ENCODE data around the gene ANKRD60. TPM values are rescaled to one million over a fixed set of nuclear protein-coding genes. Genes with fewer than 3 reads are reported as not detected.

Gene ANKRD60
- not detected for polyA plus RNA-seq (2013, experiment 1 of 2)
- not detected for polyA plus RNA-seq (2013, experiment 2 of 2)

GRCh38 chr20:58228484-58229197 is at the start of gene ANKRD60:
TSS of gene ANKRD60 (minus strand) at chr20:58228653. CDS start at chr20:58228653, 0 bp downstream.
- peak within 1 kb of the TSS; percentile 24 for H3K27ac ChIP-seq (ENCODE audit: low read depth, low read length, severe bottlenecking)

GRCh38 chr20:58277578-58278472 is 49.4 kb upstream of the ANKRD60 start:
- Histone ChIP-seq H3K4me1 (ENCODE audit: control insufficient read depth, insufficient read depth, low read length, poor library complexity, severe bottlenecking) (no peaks in the 10 kb centered on the region), H3K4me3 (ENCODE audit: extremely low read depth, insufficient read depth, low read length, poor library complexity, severe bottlenecking) (no peak overlapping the region), H3K36me3 (ENCODE audit: control insufficient read depth, insufficient read depth, low read length) (peaks cover 7% of the 10 kb centered on the region), H3K27ac (ENCODE audit: low read depth, low read length, severe bottlenecking) (no peak overlapping the region), H3K9me3 (ENCODE audit: control insufficient read depth, low read length) (peaks cover 5% of the 10 kb centered on the region)
- 94 to 100% methylated on average over 2 to 3 of the region's 4 CpGs for WGBS, 2 experiments (ENCODE audit: insufficient coverage in 2 of 2)

More at GRCh38 chr20:58228484-58229197, at the start of gene ANKRD60:
- WGBS, 2 experiments (ENCODE audit: insufficient coverage in 2 of 2): 0 to 2% methylated on average over 32 to 53 of the region's 74 CpGs
- Histone ChIP-seq H3K4me3 (ENCODE audit: extremely low read depth, insufficient read depth, low read length, poor library complexity, severe bottlenecking) (peak within 1 kb of the TSS; percentile 39), H3K4me1 (ENCODE audit: control insufficient read depth, insufficient read depth, low read length, poor library complexity, severe bottlenecking) (no peaks in the 10 kb centered on the region), H3K9me3 (ENCODE audit: control insufficient read depth, low read length) (no peaks in the 10 kb centered on the region), H3K36me3 (ENCODE audit: control insufficient read depth, insufficient read depth, low read length) (no peaks in the 10 kb centered on the region)

- Histone ChIP-seq H3K9me3 (ENCODE audit: control insufficient read depth, low read length) (peaks cover 5% of the 10 kb centered on the region), H3K27ac (ENCODE audit: low read depth, low read length, severe bottlenecking) (no peak overlapping the region), H3K36me3 (ENCODE audit: control insufficient read depth, insufficient read depth, low read length) (peaks cover 7% of the 10 kb centered on the region), H3K4me3 (ENCODE audit: extremely low read depth, insufficient read depth, low read length, poor library complexity, severe bottlenecking) (no peak overlapping the region), H3K4me1 (ENCODE audit: control insufficient read depth, insufficient read depth, low read length, poor library complexity, severe bottlenecking) (no peaks in the 10 kb centered on the region)
- WGBS, 2 experiments (ENCODE audit: insufficient coverage in 2 of 2): 100% methylated on average over 1 of the region's 2 CpGs; no CpG with 5 or more reads in 1 of the 2 experiments
Measured at GRCh38 chr20:58277107-58277506, 48.7 kb upstream of the ANKRD60 start.

GRCh38 chr20:58274384-58274783 is 45.9 kb upstream of the ANKRD60 start:
- H3K9me3 ChIP-seq (ENCODE audit: control insufficient read depth, low read length): peaks cover 5% of the 10 kb centered on the region
- peaks cover 10% of the 10 kb centered on the region for H3K36me3 ChIP-seq (ENCODE audit: control insufficient read depth, insufficient read depth, low read length)
- H3K27ac ChIP-seq (ENCODE audit: low read depth, low read length, severe bottlenecking): no peak overlapping the region
- no peak overlapping the region for H3K4me3 ChIP-seq (ENCODE audit: extremely low read depth, insufficient read depth, low read length, poor library complexity, severe bottlenecking)
- H3K4me1 ChIP-seq (ENCODE audit: control insufficient read depth, insufficient read depth, low read length, poor library complexity, severe bottlenecking): no peaks in the 10 kb centered on the region

- WGBS, 2 experiments (ENCODE audit: insufficient coverage in 2 of 2): 89 to 100% methylated on average over 3 to 4 of the region's 9 CpGs
- no peak overlapping the region for H3K4me3 ChIP-seq (ENCODE audit: extremely low read depth, insufficient read depth, low read length, poor library complexity, severe bottlenecking)
- no peak overlapping the region for H3K27ac ChIP-seq (ENCODE audit: low read depth, low read length, severe bottlenecking)
- H3K4me1 ChIP-seq (ENCODE audit: control insufficient read depth, insufficient read depth, low read length, poor library complexity, severe bottlenecking): no peaks in the 10 kb centered on the region
- H3K36me3 ChIP-seq (ENCODE audit: control insufficient read depth, insufficient read depth, low read length): peaks cover 10% of the 10 kb centered on the region
- H3K9me3 ChIP-seq (ENCODE audit: control insufficient read depth, low read length): peaks cover 5% of the 10 kb centered on the region
Measured at GRCh38 chr20:58271606-58272351, 43.3 kb upstream of the ANKRD60 start.

- H3K4me1 ChIP-seq (ENCODE audit: control insufficient read depth, insufficient read depth, low read length, poor library complexity, severe bottlenecking): no peaks in the 10 kb centered on the region
- 85 to 95% methylated on average over 10 to 11 of the region's 13 CpGs for WGBS, 2 experiments (ENCODE audit: insufficient coverage in 2 of 2)
- H3K9me3 ChIP-seq (ENCODE audit: control insufficient read depth, low read length): peaks cover 5% of the 10 kb centered on the region
- H3K4me3 ChIP-seq (ENCODE audit: extremely low read depth, insufficient read depth, low read length, poor library complexity, severe bottlenecking): no peak overlapping the region
- H3K36me3 ChIP-seq (ENCODE audit: control insufficient read depth, insufficient read depth, low read length): peaks cover 32% of the 10 kb centered on the region
- H3K27ac ChIP-seq (ENCODE audit: low read depth, low read length, severe bottlenecking): no peak overlapping the region
Measured at GRCh38 chr20:58268936-58269619, 40.6 kb upstream of the ANKRD60 start.

- H3K36me3 ChIP-seq (ENCODE audit: control insufficient read depth, insufficient read depth, low read length): peaks cover 36% of the 10 kb centered on the region
- peaks cover 2% of the 10 kb centered on the region for H3K9me3 ChIP-seq (ENCODE audit: control insufficient read depth, low read length)
- WGBS, 2 experiments (ENCODE audit: insufficient coverage in 2 of 2): 91 to 96% methylated on average over 7 of the region's 7 CpGs
- H3K4me1 ChIP-seq (ENCODE audit: control insufficient read depth, insufficient read depth, low read length, poor library complexity, severe bottlenecking): no peaks in the 10 kb centered on the region
- no peak overlapping the region for H3K27ac ChIP-seq (ENCODE audit: low read depth, low read length, severe bottlenecking)
- H3K4me3 ChIP-seq (ENCODE audit: extremely low read depth, insufficient read depth, low read length, poor library complexity, severe bottlenecking): no peak overlapping the region
Measured at GRCh38 chr20:58268421-58268821, 40.0 kb upstream of the ANKRD60 start.

- H3K9me3 ChIP-seq (ENCODE audit: control insufficient read depth, low read length): no peaks in the 10 kb centered on the region
- no peak overlapping the region for H3K27ac ChIP-seq (ENCODE audit: low read depth, low read length, severe bottlenecking)
- peaks cover 43% of the 10 kb centered on the region for H3K36me3 ChIP-seq (ENCODE audit: control insufficient read depth, insufficient read depth, low read length)
- WGBS, 2 experiments (ENCODE audit: insufficient coverage in 2 of 2): 74 to 82% methylated on average over 7 to 8 of the region's 9 CpGs
- no peak overlapping the region for H3K4me3 ChIP-seq (ENCODE audit: extremely low read depth, insufficient read depth, low read length, poor library complexity, severe bottlenecking)
- H3K4me1 ChIP-seq (ENCODE audit: control insufficient read depth, insufficient read depth, low read length, poor library complexity, severe bottlenecking): no peaks in the 10 kb centered on the region
Measured at GRCh38 chr20:58267389-58268215, 39.1 kb upstream of the ANKRD60 start.

- Histone ChIP-seq H3K4me3 (ENCODE audit: extremely low read depth, insufficient read depth, low read length, poor library complexity, severe bottlenecking) (no peak overlapping the region), H3K27ac (ENCODE audit: low read depth, low read length, severe bottlenecking) (no peak overlapping the region), H3K9me3 (ENCODE audit: control insufficient read depth, low read length) (no peaks in the 10 kb centered on the region), H3K36me3 (ENCODE audit: control insufficient read depth, insufficient read depth, low read length) (peaks cover 56% of the 10 kb centered on the region), H3K4me1 (ENCODE audit: control insufficient read depth, insufficient read depth, low read length, poor library complexity, severe bottlenecking) (no peaks in the 10 kb centered on the region)
- 92 to 93% methylated on average over 5 to 6 of the region's 6 CpGs for WGBS, 2 experiments (ENCODE audit: insufficient coverage in 2 of 2)
Measured at GRCh38 chr20:58264271-58264670, 35.8 kb upstream of the ANKRD60 start.

Data from mesodermal cell (in vitro differentiated cells).